GM18907 (cell line): ENCODE measurements around the gene LRRTM2.
"Not testable (repeated sequence)": the region's sequence is repeated elsewhere in the genome, so short reads cannot be mapped to it uniquely, and the experiment has no call there.

Experiments used
- ATAC-seq: cut with Tn5 transposase; IDR thresholded peaks from one replicate; pipeline ENCODE4 v1.9.1; 2021; ENCODE audit warnings: mild to moderate bottlenecking, moderate library complexity; ENCODE audit not compliant: unreplicated experiment

Gene LRRTM2

GRCh38 chr5:138841531-138841930 lies 33.6 kb downstream of the LRRTM2 start:
- no peak for ATAC-seq

- no peak for ATAC-seq
Measured at GRCh38 chr5:138840103-138840502, 35.0 kb downstream of the LRRTM2 start.

- ATAC-seq: no peak
Measured at GRCh38 chr5:138837160-138837559, 38.0 kb downstream of the LRRTM2 start.

- ATAC-seq: not testable (repeated sequence)
Measured at GRCh38 chr5:138834853-138835252, 40.3 kb downstream of the LRRTM2 start.

GRCh38 chr5:138833726-138834480 lies 41.2 kb downstream of the LRRTM2 start:
- ATAC-seq: no peak

- no peak for ATAC-seq
Measured at GRCh38 chr5:138833080-138833479, 42.1 kb downstream of the LRRTM2 start.

GRCh38 chr5:138832218-138832617 lies 42.9 kb downstream of the LRRTM2 start:
- no peak for ATAC-seq

GRCh38 chr5:138831703-138832102 lies 43.4 kb downstream of the LRRTM2 start:
- no peak for ATAC-seq

GRCh38 chr5:138829341-138829740 lies 45.8 kb downstream of the LRRTM2 start:
- ATAC-seq: no peak

GRCh38 chr5:138828556-138828955 lies 46.6 kb downstream of the LRRTM2 start:
- ATAC-seq: no peak

GRCh38 chr5:138824924-138825863 lies 49.9 kb downstream of the LRRTM2 start:
- no peak for ATAC-seq

- no peak for ATAC-seq
Measured at GRCh38 chr5:138824516-138824915, 50.6 kb downstream of the LRRTM2 start.

GRCh38 chr5:138820695-138821094 lies 54.4 kb downstream of the LRRTM2 start:
- ATAC-seq: no peak

GRCh38 chr5:138819081-138819480 lies 56.1 kb downstream of the LRRTM2 start:
- no peak for ATAC-seq
